K562 (cell line): ENCODE measurements around the gene SRSF1.

Source experiments
- EZH2 ChIP-seq: IDR thresholded peaks from 2 replicates; pipeline ENCODE4 v1.6.1; 2012; ENCODE audit warnings: low read depth, mild to moderate bottlenecking, inconsistent platforms, low read length, borderline replicate concordance
- FOXA1 ChIP-seq: fragments of 450-650 bp; IDR thresholded peaks from 2 replicates; pipeline ENCODE4 v1.6.1; 2016; ENCODE audit warnings: mild to moderate bottlenecking, borderline replicate concordance
- POLR2A ChIP-seq: fragments of 450-650 bp; conservative IDR thresholded peaks from 2 replicates; pipeline ENCODE4 v1.6.1; 2016
- RAD21 ChIP-seq, 2 experiments: fragments of 250-450 bp in 1 of 2; fragments of 450-650 bp in 1 of 2; sonication (Bioruptor Pico) in 1 of 2; formaldehyde crosslinking in 1 of 2; IDR thresholded peaks in 1 of 2; conservative IDR thresholded peaks in 1 of 2; 2 replicates each; pipeline versions ENCODE4 v1.4.0 to v1.8.0; 2020 to 2022; ENCODE audit warnings: mild to moderate bottlenecking in 2 of 2, moderate library complexity in 1 of 2
- REST ChIP-seq, 2 experiments: fragments of 450-650 bp; formaldehyde crosslinking in 1 of 2; IDR thresholded peaks; 2 replicates each; pipeline versions ENCODE4 v1.4.0 to v1.6.1; 2014 to 2020; ENCODE audit warnings: mild to moderate bottlenecking in 2 of 2, borderline replicate concordance in 1 of 2, low read depth in 1 of 2
- SAFB2 ChIP-seq: fragments of 200-400 bp; formaldehyde crosslinking; IDR thresholded peaks from 2 replicates; pipeline ENCODE4 v1.6.1; 2018; ENCODE audit warnings: borderline replicate concordance, low read length, low read depth, moderate library complexity; ENCODE audit not compliant: severe bottlenecking
- SMARCA4 ChIP-seq: fragments of 450-650 bp; IDR thresholded peaks from 2 replicates; pipeline ENCODE4 v1.6.1; 2016
- TBL1XR1 ChIP-seq, 2 experiments: IDR thresholded peaks; 2 replicates each; pipeline ENCODE4 v1.6.1; 2012; ENCODE audit warnings: improper control_type of control experiment in 2 of 2, low read length in 2 of 2, mild to moderate bottlenecking in 1 of 2
- TBP ChIP-seq: optimal IDR thresholded peaks from 2 replicates; pipeline ENCODE3; 2011; ENCODE audit warnings: low read depth, low read length, improper control_type of control experiment
- ZMIZ1 ChIP-seq, 2 experiments: fragments of 150-350 bp in 1 of 2; IDR thresholded peaks; 2 replicates each; pipeline ENCODE4 v1.6.1; 2012 to 2016; ENCODE audit warnings: low read depth in 2 of 2, low read length in 2 of 2, mild to moderate bottlenecking in 1 of 2, moderate library complexity in 1 of 2
- ZNF121 ChIP-seq: sonication (generic); formaldehyde crosslinking; conservative IDR thresholded peaks from 2 replicates; pipeline ENCODE4 v1.8.0; 2022; ENCODE audit warnings: missing genetic modification reagents
- ZNF507 ChIP-seq: conservative IDR thresholded peaks from 2 replicates; pipeline ENCODE4 v1.6.1; 2017; ENCODE audit warnings: missing genetic modification characterization, missing compliant biosample characterization
- ZNF695 ChIP-seq: fragments of 450-650 bp; formaldehyde crosslinking; IDR thresholded peaks from 2 replicates; pipeline ENCODE4 v1.4.0; 2020; ENCODE audit warnings: mild to moderate bottlenecking, moderate library complexity
- ZNF740 ChIP-seq, 3 experiments: fragments of 200-800 bp in 1 of 3; sonication (Bioruptor generic) in 1 of 3; sonication (generic) in 1 of 3; formaldehyde crosslinking in 1 of 3; IDR thresholded peaks; 2 replicates each; pipeline versions ENCODE4 v1.6.1 to v1.8.0; 2016 to 2022; ENCODE audit warnings: mild to moderate bottlenecking in 2 of 3, missing compliant biosample characterization in 2 of 3, missing genetic modification characterization in 2 of 3, missing genetic modification reagents in 1 of 3

- TF ChIP-seq ZNF740 (CRISPR knock-in tag; IDR thresholded peaks at IDR 0.05), result peak; percentile 99
- peak in 1 of 2 experiments; percentile 94; a peak in 2 of 4 replicates for TF ChIP-seq ZNF740 (tag; IDR thresholded peaks at IDR 0.05)
- TF ChIP-seq RAD21 (CRISPR knock-in tag; conservative IDR thresholded peaks at IDR 0.05 in 1 of 2, IDR thresholded peaks at IDR 0.05 in 1 of 2), result no peak
- TF ChIP-seq ZNF507 (tag), result no peak
- TF ChIP-seq FOXA1, result no peak
- TF ChIP-seq SAFB2, result no peak
- TF ChIP-seq TBP, result no peak
- TF ChIP-seq REST (IDR thresholded peaks at IDR 0.05; ENCODE audit: borderline replicate concordance), result no peak
- no peak for TF ChIP-seq REST (CRISPR knock-in tag; IDR thresholded peaks at IDR 0.05; ENCODE audit: low read depth)
- TF ChIP-seq ZMIZ1 (IDR thresholded peaks at IDR 0.05; ENCODE audit: low read depth in 2 of 2, low read length in 2 of 2), result 0 out of 4 replicates have a peak, but pooled peaks of 1 of the 2 experiments have one; percentile 54
- TF ChIP-seq ZNF695 (CRISPR knock-in tag), result 0 out of 2 replicates have a peak, but pooled peaks have one; percentile 22
- no peak for TF ChIP-seq SMARCA4
- TF ChIP-seq TBL1XR1 (IDR thresholded peaks at IDR 0.05; ENCODE audit: low read length in 2 of 2), result peak; percentile 38 to 43; a peak in 1 of 4 replicates
- peak; percentile 98 for TF ChIP-seq POLR2A
- no peak for TF ChIP-seq ZNF121 (CRISPR knock-in tag)
- TF ChIP-seq EZH2, result no peak
Measured at GRCh38 chr17:58006924-58007780, at the start of gene SRSF1.
